Measurements from ENCODE around the gene C6orf136.

C6orf136 gene

GRCh38 chr6:30682143-30683117, 35.5 kb downstream of the C6orf136 start:
- TF ChIP-seq EGR1 (IDR thresholded peaks at IDR 0.05) (no peak), NFIC (IDR thresholded peaks at IDR 0.05) (no peak), CEBPB (IDR thresholded peaks at IDR 0.05) (no peak), FOXM1 (IDR thresholded peaks at IDR 0.05; ENCODE audit: borderline replicate concordance, low read depth) (no peak), YY1 (IDR thresholded peaks at IDR 0.05; ENCODE audit: low read depth) (no peak)

GRCh38 chr6:30683183-30683979, 36.4 kb downstream of the C6orf136 start:
- TF ChIP-seq TAF1 (IDR thresholded peaks at IDR 0.05; ENCODE audit: low read depth): no peak
- TF ChIP-seq USF1 (IDR thresholded peaks at IDR 0.05): no peak

DNA sequence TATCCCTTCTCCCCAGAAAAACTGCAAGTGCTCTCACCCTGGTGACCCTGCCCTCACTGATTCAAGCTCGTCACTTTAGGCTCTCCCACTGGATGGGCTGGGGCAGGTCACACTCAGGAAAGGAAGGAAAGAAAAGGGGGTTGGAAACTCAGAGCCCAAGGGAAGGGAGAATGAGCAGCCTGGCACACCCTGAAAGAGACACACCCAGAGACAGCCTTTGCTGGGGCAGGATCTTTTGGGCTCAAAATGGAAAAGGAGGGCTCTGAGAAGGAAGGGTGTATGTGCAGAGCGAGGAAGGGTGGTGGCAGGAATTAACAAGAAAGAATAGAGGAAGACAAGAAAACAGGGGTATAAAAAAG, 37.0 kb downstream of the C6orf136 start:
- TF ChIP-seq FOXM1 (IDR thresholded peaks at IDR 0.05; ENCODE audit: borderline replicate concordance, low read depth) (no peak), CREB1 (IDR thresholded peaks at IDR 0.05; ENCODE audit: low read depth) (no peak), RAD21 (IDR thresholded peaks at IDR 0.05; ENCODE audit: low read depth) (no peak), EP300 (IDR thresholded peaks at IDR 0.05; ENCODE audit: borderline replicate concordance) (no peak), USF1 (IDR thresholded peaks at IDR 0.05) (no peak), TCF12 (IDR thresholded peaks at IDR 0.05; ENCODE audit: low read depth) (no peak), TEAD4 (IDR thresholded peaks at IDR 0.05) (no peak), YY1 (IDR thresholded peaks at IDR 0.05; ENCODE audit: low read depth) (no peak), EGR1 (IDR thresholded peaks at IDR 0.05) (no peak), ZBTB7A (IDR thresholded peaks at IDR 0.05; ENCODE audit: low read depth) (no peak), REST (IDR thresholded peaks at IDR 0.05; ENCODE audit: low read depth) (no peak), NFIC (IDR thresholded peaks at IDR 0.05) (no peak), TAF1 (IDR thresholded peaks at IDR 0.05; ENCODE audit: low read depth) (no peak)

- no peak for TF ChIP-seq EGR1 (IDR thresholded peaks at IDR 0.05)
- TF ChIP-seq TCF12 (IDR thresholded peaks at IDR 0.05; ENCODE audit: low read depth): no peak
- no peak for TF ChIP-seq CREB1 (IDR thresholded peaks at IDR 0.05; ENCODE audit: low read depth)
- no peak for TF ChIP-seq ZBTB7A (IDR thresholded peaks at IDR 0.05; ENCODE audit: low read depth)
- no peak for TF ChIP-seq RAD21 (IDR thresholded peaks at IDR 0.05; ENCODE audit: low read depth)
- TF ChIP-seq, protein P1, sequence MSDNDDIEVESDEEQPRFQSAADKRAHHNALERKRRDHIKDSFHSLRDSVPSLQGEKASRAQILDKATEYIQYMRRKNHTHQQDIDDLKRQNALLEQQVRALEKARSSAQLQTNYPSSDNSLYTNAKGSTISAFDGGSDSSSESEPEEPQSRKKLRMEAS (IDR thresholded peaks at IDR 0.05): no peak
Measured at GRCh38 chr6:30684386-30685156, 37.6 kb downstream of the C6orf136 start.

GRCh38 chr6:30685157-30686008, 38.5 kb downstream of the C6orf136 start:
- no peak for TF ChIP-seq EP300 (IDR thresholded peaks at IDR 0.05; ENCODE audit: borderline replicate concordance)
- no peak for TF ChIP-seq ZBTB7A (IDR thresholded peaks at IDR 0.05; ENCODE audit: low read depth)
- no peak for TF ChIP-seq USF1 (IDR thresholded peaks at IDR 0.05)
- no peak for TF ChIP-seq RAD21 (IDR thresholded peaks at IDR 0.05; ENCODE audit: low read depth)
- no peak for TF ChIP-seq YY1 (IDR thresholded peaks at IDR 0.05; ENCODE audit: low read depth)

Data from Ishikawa (cell line).